ENCODE measurements around the gene KLC3. TPM values are rescaled to one million over a fixed set of nuclear protein-coding genes. Genes with fewer than 3 reads are reported as not detected.
A peak's percentile ranks its signal among the peaks of the same experiment; 100 is the strongest.

The KLC3 gene
- total and polyA plus RNA-seq, 2 of the 8 experiments (the other 6 are each of a cell fraction or from before 2014, with no cell fraction given), result 1.3 to 2.8 TPM

DNA sequence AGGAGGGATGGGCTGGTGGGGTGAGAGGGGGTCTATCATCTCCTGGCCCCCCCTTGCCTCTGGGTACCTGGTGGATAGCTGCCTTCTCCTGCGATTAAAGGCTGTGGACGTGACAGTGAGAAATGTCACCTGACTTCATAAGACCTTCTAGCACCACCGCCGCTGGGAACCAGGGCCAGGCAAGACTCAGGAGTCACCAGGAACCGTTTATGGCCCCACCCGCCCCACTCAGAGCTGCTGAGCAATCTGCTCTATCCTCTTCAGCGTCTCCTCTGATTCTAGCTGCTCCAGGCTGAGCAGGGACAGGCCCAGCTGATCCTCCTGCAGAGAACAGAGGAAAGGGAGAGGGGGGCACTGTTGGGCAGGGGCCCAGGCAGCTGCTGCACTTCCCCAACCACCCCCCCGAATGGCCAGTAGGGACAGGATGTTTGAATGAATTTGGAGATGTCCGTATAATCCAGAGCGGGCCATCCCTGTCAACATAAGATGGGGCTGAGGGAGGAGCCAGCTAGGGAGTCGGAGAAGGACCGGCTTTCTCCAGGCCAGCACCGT, 10.9 kb downstream of the KLC3 start:
- Histone ChIP-seq H3K36me3 (ENCODE audit: control insufficient read depth in 2 of 4, insufficient read depth in 4 of 4, low read length in 3 of 4) (peaks cover 18 to 62% (median 44%) of the 10 kb centered on the region in 4 experiments; a peak in 6 of 8 replicates), H3K4ac (replicated peaks; ENCODE audit: insufficient read length, low read depth, low read length) (no peak overlapping the region), H4K91ac (replicated peaks; ENCODE audit: insufficient read length, low read length) (no peak overlapping the region)

More for the DNA sequence above, 10.9 kb downstream of the KLC3 start:
- H3K56ac ChIP-seq (replicated peaks; ENCODE audit: insufficient read length, low read depth, low read length), result no peak overlapping the region
- peak overlapping the region; percentile 89; the same call in 1 of the 2 replicates for H4K8ac ChIP-seq (ENCODE audit: extremely low read depth, insufficient read depth, low read length)
- no peak overlapping the region for H2BK12ac ChIP-seq (ENCODE audit: low read depth, low read length)
- H3K18ac ChIP-seq (ENCODE audit: extremely low read depth, low read length), result no peak overlapping the region
- H4K5ac ChIP-seq (ENCODE audit: insufficient read length, low read depth, low read length), result no peak overlapping the region
- no peaks in the 10 kb centered on the region for H3K9me3 ChIP-seq (ENCODE audit: insufficient read depth in 2 of 2, low read depth in 1 of 2, low read length in 1 of 2)
- no peak overlapping the region for H3K23ac ChIP-seq (ENCODE audit: insufficient read length)
- no peak overlapping the region for H3K27ac ChIP-seq (ENCODE audit: low read depth, low read length)
- no peak overlapping the region for H2BK5ac ChIP-seq (ENCODE audit: low read depth, low read length)
- no peaks in the 10 kb centered on the region for H3K23me2 ChIP-seq (ENCODE audit: low read depth, low read length)
- DNase-seq (ENCODE audit: low read depth in 1 of 2, low spot score in 2 of 2) (no peak), FAIRE-seq (no peak)
- peaks cover 1 to 33% of the 10 kb centered on the region in 2 experiments for H4K20me1 ChIP-seq (replicated peaks in 1 of 2; ENCODE audit: control insufficient read depth in 1 of 2, insufficient read depth in 2 of 2, low read length in 2 of 2)
- TF ChIP-seq KDM5A (IDR thresholded peaks at IDR 0.05; ENCODE audit: low read length) (no peak), POLR2A (IDR thresholded peaks at IDR 0.05; ENCODE audit: control extremely low read depth in 1 of 2, low read depth in 2 of 2, low read length in 2 of 2) (no peak), MAFK (IDR thresholded peaks at IDR 0.05; ENCODE audit: low read depth, low read length) (no peak), CEBPB (IDR thresholded peaks at IDR 0.05; ENCODE audit: low read depth, low read length) (no peak), EP300 (IDR thresholded peaks at IDR 0.05; ENCODE audit: borderline replicate concordance in 1 of 2, low read depth in 2 of 2, low read length in 2 of 2) (no peak), BCL11A (IDR thresholded peaks at IDR 0.05; ENCODE audit: low read depth in 2 of 2, low read length in 2 of 2) (no peak), HDAC6 (IDR thresholded peaks at IDR 0.05; ENCODE audit: low read depth, low read length) (no peak), YY1 (IDR thresholded peaks at IDR 0.05; ENCODE audit: low read depth, low read length) (no peak), TEAD4 (IDR thresholded peaks at IDR 0.05; ENCODE audit: low read depth, low read length) (no peak)
- TF ChIP-seq, protein P1, sequence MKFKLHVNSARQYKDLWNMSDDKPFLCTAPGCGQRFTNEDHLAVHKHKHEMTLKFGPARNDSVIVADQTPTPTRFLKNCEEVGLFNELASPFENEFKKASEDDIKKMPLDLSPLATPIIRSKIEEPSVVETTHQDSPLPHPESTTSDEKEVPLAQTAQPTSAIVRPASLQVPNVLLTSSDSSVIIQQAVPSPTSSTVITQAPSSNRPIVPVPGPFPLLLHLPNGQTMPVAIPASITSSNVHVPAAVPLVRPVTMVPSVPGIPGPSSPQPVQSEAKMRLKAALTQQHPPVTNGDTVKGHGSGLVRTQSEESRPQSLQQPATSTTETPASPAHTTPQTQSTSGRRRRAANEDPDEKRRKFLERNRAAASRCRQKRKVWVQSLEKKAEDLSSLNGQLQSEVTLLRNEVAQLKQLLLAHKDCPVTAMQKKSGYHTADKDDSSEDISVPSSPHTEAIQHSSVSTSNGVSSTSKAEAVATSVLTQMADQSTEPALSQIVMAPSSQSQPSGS (IDR thresholded peaks at IDR 0.05; ENCODE audit: low read length), result no peak
- TF ChIP-seq, protein P2, sequence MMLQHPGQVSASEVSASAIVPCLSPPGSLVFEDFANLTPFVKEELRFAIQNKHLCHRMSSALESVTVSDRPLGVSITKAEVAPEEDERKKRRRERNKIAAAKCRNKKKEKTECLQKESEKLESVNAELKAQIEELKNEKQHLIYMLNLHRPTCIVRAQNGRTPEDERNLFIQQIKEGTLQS (IDR thresholded peaks at IDR 0.05; ENCODE audit: insufficient read depth, low read depth, low read length), result no peak
- no peak overlapping the region for H3K4me3 ChIP-seq (ENCODE audit: extremely low read depth in 1 of 4, insufficient read depth in 2 of 4, low read depth in 3 of 4, low read length in 4 of 4)
- H2AK5ac ChIP-seq (ENCODE audit: low read depth, low read length), result no peak overlapping the region
- H2AFZ ChIP-seq (ENCODE audit: low read length), result no peak overlapping the region
- no peak overlapping the region for H3K4me2 ChIP-seq (ENCODE audit: insufficient read depth in 1 of 2, low read depth in 2 of 2, low read length in 2 of 2)
- no peak overlapping the region for H2BK120ac ChIP-seq (replicated peaks; ENCODE audit: low read depth, low read length)
- peaks cover 2% of the 10 kb centered on the region; the same call in 1 of the 2 replicates for H3K79me1 ChIP-seq (ENCODE audit: low read depth, low read length)
- no peak overlapping the region for H2BK20ac ChIP-seq (ENCODE audit: low read length)
- no peak overlapping the region for H2BK15ac ChIP-seq (ENCODE audit: low read length)
- peaks cover 0 to 9% (median 5%) of the 10 kb centered on the region in 4 experiments; a peak in 2 of 7 replicates for H3K4me1 ChIP-seq (replicated peaks in 1 of 4; ENCODE audit: control insufficient read depth in 3 of 4, insufficient read depth in 4 of 4, low read length in 3 of 4)
- H3K79me2 ChIP-seq (ENCODE audit: control insufficient read depth in 1 of 2, insufficient read depth in 2 of 2, low read length in 2 of 2), result no peaks in the 10 kb centered on the region
- CTCF ChIA-PET (ENCODE audit: partially characterized antibody), result interaction anchor here (0.6 to 1.9 kb wide), 3 partner anchors 27 to 127 kb away, joined by 3 to 5 read pairs (median 4); no protein-coding TSS in a partner anchor
- H3K14ac ChIP-seq (ENCODE audit: insufficient read length), result no peak overlapping the region
- 90% methylated on average over 13 of the region's 13 CpGs; no CpG with 5 or more reads in 1 of the 2 experiments for whole genome bisulfite sequencing, 2 experiments (ENCODE audit: extremely low coverage in 1 of 2, insufficient coverage in 1 of 2, insufficient read length in 1 of 2, insufficient replicate concordance in 2 of 2, low coverage in 1 of 2, low lambda C conversion rate in 2 of 2, missing lambda C conversion rate in 1 of 2)
- H3K27me3 ChIP-seq (replicated peaks in 1 of 4; ENCODE audit: control insufficient read depth in 3 of 4, extremely low read depth in 1 of 4, insufficient read depth in 3 of 4, low read length in 3 of 4), result no peaks in the 10 kb centered on the region
- POLR2A ChIA-PET (ENCODE audit: partially characterized antibody), result interaction anchor here (0.8 to 5.9 kb wide), 4 partner anchors 9 to 241 kb away, joined by 3 to 36 read pairs (median 14); partner anchors contain the start of gene ERCC2
- no peak overlapping the region for H3K9ac ChIP-seq (replicated peaks in 1 of 4; ENCODE audit: extremely low read depth in 1 of 4, low read depth in 3 of 4, low read length in 3 of 4)

Measured in H1 (cell line).